T-helper 1 cell treated with Interleukin-12 subunit alpha and Interleukin-12 subunit beta and Interleukin-4 antibody, amounts not matched to agents 30 ng/mL and 1 ng/mL, for 36 hours (primary cell): Measurements from ENCODE around the gene TOR1AIP1. TPM values are rescaled to one million over a fixed set of nuclear protein-coding genes. Genes with fewer than 3 reads are reported as not detected.
"Not testable (repeated sequence)": the region's sequence is repeated elsewhere in the genome, so short reads cannot be mapped to it uniquely, and the experiment has no call there.

ENCODE experiments used
- intact Hi-C: fragments of 100-400 bp; cut with micrococcal nuclease; formaldehyde crosslinking; loops from one replicate; pipeline ENCODE4 v1.15.1; 2024
- total RNA-seq: library from RNA; stranded (reverse); gene quantifications from 2 replicates; pipeline ENCODE4 v1.2.3, GENCODE V29; 2022

TOR1AIP1 gene
- total RNA-seq, 1 donor from 2014 or later, result 98.6 TPM

GRCh38 chr1:179935909-179936496, 53.9 kb downstream of the TOR1AIP1 start:
- intact Hi-C loops, result no loop called here

GRCh38 chr1:179937668-179938254, 55.7 kb downstream of the TOR1AIP1 start:
- intact Hi-C loops, result no loop called here

- intact Hi-C loops, result no loop called here
Observed at GRCh38 chr1:179938752-179939151, 56.7 kb downstream of the TOR1AIP1 start.

- intact Hi-C loops, result no loop called here
Observed at GRCh38 chr1:179939941-179940340, 57.9 kb downstream of the TOR1AIP1 start.

GRCh38 chr1:179941454-179941853, 59.4 kb downstream of the TOR1AIP1 start:
- intact Hi-C loops, result no loop called here

- intact Hi-C loops, result loop anchor here (5.0 to 10.0 kb wide), 4 partner anchors 282 to 1152 kb away; partner anchors contain the start of genes LHX4 and MR1
Observed at GRCh38 chr1:179950651-179951050, 68.6 kb downstream of the TOR1AIP1 start.

GRCh38 chr1:179951383-179952144, 69.5 kb downstream of the TOR1AIP1 start:
- intact Hi-C loops, result loop anchor here (5.0 to 10.0 kb wide), 4 partner anchors 281 to 1151 kb away; partner anchors contain the start of genes LHX4 and MR1

GRCh38 chr1:179952186-179952585, 70.1 kb downstream of the TOR1AIP1 start:
- intact Hi-C loops, result loop anchor here (5.0 to 10.0 kb wide), 4 partner anchors 280 to 1150 kb away; partner anchors contain the start of genes LHX4 and MR1

- intact Hi-C loops, result loop anchor here (1.0 to 10.0 kb wide), 15 partner anchors 10 to 1148 kb away; partner anchors contain the start of genes ACBD6, FAM20B, LHX4 and MR1
Observed at GRCh38 chr1:179953974-179954492, 71.9 kb downstream of the TOR1AIP1 start.

GRCh38 chr1:179954493-179955286, 72.6 kb downstream of the TOR1AIP1 start, which contains the start of gene CEP350:
Gene CEP350, plus strand, starts transcription at chr1:179954810. Its CDS starts 31,372 bp downstream, at chr1:179986182.
- intact Hi-C loops, result loop anchor here (1.0 to 10.0 kb wide), 15 partner anchors 10 to 1148 kb away; partner anchors contain the start of genes ACBD6, FAM20B, LHX4 and MR1

GRCh38 chr1:179955287-179955680, 73.2 kb downstream of the TOR1AIP1 start:
- intact Hi-C loops, result loop anchor here (2.0 to 10.0 kb wide), 5 partner anchors 224 to 880 kb away; partner anchors contain the start of gene ACBD6

- intact Hi-C loops, result loop anchor here (2.0 to 10.0 kb wide), 5 partner anchors 223 to 881 kb away; partner anchors contain the start of gene ACBD6
Observed at GRCh38 chr1:179955731-179956130, 73.6 kb downstream of the TOR1AIP1 start.

- intact Hi-C loops, result loop anchor here (1.0 to 10.0 kb wide), 2 partner anchors 12 to 884 kb away; no protein-coding TSS in a partner anchor
Observed at GRCh38 chr1:179958359-179958758, 76.3 kb downstream of the TOR1AIP1 start.

- intact Hi-C loops, result not testable (repeated sequence)
Observed at GRCh38 chr1:179962168-179962567, 80.1 kb downstream of the TOR1AIP1 start.

- intact Hi-C loops, result no loop called here
Observed at GRCh38 chr1:179966551-179966950, 84.5 kb downstream of the TOR1AIP1 start.

GRCh38 chr1:179968284-179968993, 86.4 kb downstream of the TOR1AIP1 start:
- intact Hi-C loops, result no loop called here

GRCh38 chr1:179968994-179969919, 87.2 kb downstream of the TOR1AIP1 start:
- intact Hi-C loops, result no loop called here
